ENCODE measurements around the gene TMPRSS11A.

TMPRSS11A gene

GRCh38 chr4:67884701-67885100, 78.6 kb downstream of the TMPRSS11A start:
- Histone ChIP-seq H3K9me3 (no peaks in the 10 kb centered on the region), H3K27me3 (no peaks in the 10 kb centered on the region), H3K4me3 (no peak overlapping the region), H3K27ac (no peak overlapping the region), H3K36me3 (no peaks in the 10 kb centered on the region), H3K4me1 (no peaks in the 10 kb centered on the region)
- TF ChIP-seq CTCF (IDR thresholded peaks at IDR 0.05) = no peak
- DNase-seq = no peak
- intact Hi-C loops (cut with DNase I; ENCODE audit: low total_unique reads) = no loop called here

GRCh38 chr4:67883902-67884301, 79.4 kb downstream of the TMPRSS11A start, which contains the start of gene TMPRSS11D:
TSS of gene TMPRSS11D (minus strand) at chr4:67884002. CDS start at chr4:67883933, 69 bp downstream.
- H3K9me3 ChIP-seq = no peaks in the 10 kb centered on the region
- H3K27me3 ChIP-seq = no peaks in the 10 kb centered on the region
- H3K4me3 ChIP-seq = no peak within 1 kb of the TSS
- intact Hi-C loops (cut with DNase I; ENCODE audit: low total_unique reads) = no loop called here
- no peak for TF ChIP-seq CTCF (IDR thresholded peaks at IDR 0.05)
- no peak within 1 kb of the TSS for H3K27ac ChIP-seq
- no peaks in the 10 kb centered on the region for H3K4me1 ChIP-seq
- no peak for DNase-seq
- no peaks in the 10 kb centered on the region for H3K36me3 ChIP-seq

GRCh38 chr4:67883458-67883857, 79.8 kb downstream of the TMPRSS11A start:
- Histone ChIP-seq H3K27ac (no peak overlapping the region), H3K36me3 (no peaks in the 10 kb centered on the region), H3K4me3 (no peak overlapping the region), H3K9me3 (no peaks in the 10 kb centered on the region), H3K4me1 (no peaks in the 10 kb centered on the region), H3K27me3 (no peaks in the 10 kb centered on the region)
- no peak for DNase-seq
- TF ChIP-seq CTCF (IDR thresholded peaks at IDR 0.05) = no peak
- intact Hi-C loops (cut with DNase I; ENCODE audit: low total_unique reads) = no loop called here

GRCh38 chr4:67880866-67881610, 82.3 kb downstream of the TMPRSS11A start:
- no peaks in the 10 kb centered on the region for H3K9me3 ChIP-seq
- H3K27ac ChIP-seq = no peak overlapping the region
- intact Hi-C loops (cut with DNase I; ENCODE audit: low total_unique reads) = no loop called here
- no peaks in the 10 kb centered on the region for H3K4me1 ChIP-seq
- H3K4me3 ChIP-seq = no peak overlapping the region
- no peaks in the 10 kb centered on the region for H3K36me3 ChIP-seq
- no peaks in the 10 kb centered on the region for H3K27me3 ChIP-seq
- no peak for DNase-seq
- no peak for TF ChIP-seq CTCF (IDR thresholded peaks at IDR 0.05)

GRCh38 chr4:67879486-67879885, 83.8 kb downstream of the TMPRSS11A start:
- Histone ChIP-seq H3K27ac (no peak overlapping the region), H3K4me3 (no peak overlapping the region), H3K9me3 (no peaks in the 10 kb centered on the region), H3K36me3 (no peaks in the 10 kb centered on the region), H3K27me3 (no peaks in the 10 kb centered on the region), H3K4me1 (no peaks in the 10 kb centered on the region)
- intact Hi-C loops (cut with DNase I; ENCODE audit: low total_unique reads) = no loop called here
- DNase-seq = no peak
- TF ChIP-seq CTCF (IDR thresholded peaks at IDR 0.05) = no peak
